ENCODE results near the gene PRKAR2A.

The PRKAR2A gene

GRCh38 chr3:48776854-48777253 is 70.8 kb downstream of the PRKAR2A start:
- TF ChIP-seq ZFX (IDR thresholded peaks at IDR 0.05; ENCODE audit: borderline replicate concordance) (no peak), CTCF (IDR thresholded peaks at IDR 0.05) (no peak)
- no peak overlapping the region for H3K27ac ChIP-seq

GRCh38 chr3:48770192-48770502 is 77.5 kb downstream of the PRKAR2A start:
- no peak for TF ChIP-seq ZFX (IDR thresholded peaks at IDR 0.05; ENCODE audit: borderline replicate concordance)
- no peak overlapping the region for H3K27ac ChIP-seq

- no peak overlapping the region for H3K27ac ChIP-seq
- TF ChIP-seq CTCF (IDR thresholded peaks at IDR 0.05), result peak; percentile 50
- TF ChIP-seq ZFX (IDR thresholded peaks at IDR 0.05; ENCODE audit: borderline replicate concordance), result no peak
Measured at GRCh38 chr3:48765376-48765775, 82.3 kb downstream of the PRKAR2A start.

- TF ChIP-seq ZFX (IDR thresholded peaks at IDR 0.05; ENCODE audit: borderline replicate concordance), result no peak
- no peak for TF ChIP-seq CTCF (IDR thresholded peaks at IDR 0.05)
- no peak overlapping the region for H3K27ac ChIP-seq
Measured at GRCh38 chr3:48762816-48763215, 84.9 kb downstream of the PRKAR2A start.

- peak overlapping the region; percentile 23; the same call in 1 of the 2 replicates for H3K27ac ChIP-seq
Measured at GRCh38 chr3:48759991-48760540, 87.6 kb downstream of the PRKAR2A start.

- H3K27ac ChIP-seq, result peak overlapping the region; percentile 23; the same call in 1 of the 2 replicates
Measured at GRCh38 chr3:48759531-48759930, 88.1 kb downstream of the PRKAR2A start.

GRCh38 chr3:48759071-48759470 is 88.6 kb downstream of the PRKAR2A start:
- TF ChIP-seq CTCF (IDR thresholded peaks at IDR 0.05) (no peak), ZFX (IDR thresholded peaks at IDR 0.05; ENCODE audit: borderline replicate concordance) (no peak)
- 0 out of 2 replicates have a peak overlapping the region, but pooled peaks have one; percentile 23 for H3K27ac ChIP-seq

GRCh38 chr3:48756640-48757039 is 91.0 kb downstream of the PRKAR2A start:
- TF ChIP-seq ZFX (IDR thresholded peaks at IDR 0.05; ENCODE audit: borderline replicate concordance) (no peak), CTCF (IDR thresholded peaks at IDR 0.05) (no peak)
- H3K27ac ChIP-seq, result no peak overlapping the region

GRCh38 chr3:48750856-48751255 is 96.8 kb downstream of the PRKAR2A start:
- no peak for TF ChIP-seq CTCF (IDR thresholded peaks at IDR 0.05)
- no peak for TF ChIP-seq ZFX (IDR thresholded peaks at IDR 0.05; ENCODE audit: borderline replicate concordance)
- H3K27ac ChIP-seq, result no peak overlapping the region

Data from 22Rv1 (cell line).